ENCODE results near the gene SEMA4D.

GRCh38 chr9:89440046-89440445 lies 57.9 kb downstream of the SEMA4D start:
- TF ChIP-seq POLR2A (IDR thresholded peaks at IDR 0.05) (no peak), CTCF (IDR thresholded peaks at IDR 0.05) (no peak)

Measured in adrenal gland (tissue), 5 donors.